Stimulated activated CD8-positive, alpha-beta memory T cell treated with anti-CD3 and anti-CD28 coated beads, Interleukin-7, amount 100 ng/mL, for 48 hours (primary cell): ENCODE results near the gene TAF11.
"Not testable (repeated sequence)": the region's sequence is repeated elsewhere in the genome, so short reads cannot be mapped to it uniquely, and the experiment has no call there.

Experiments
- DNase-seq, 2 donors: peaks; one replicate each; pipeline ENCODE4 v3.0.0-alpha.2; 2020; ENCODE audit warnings: low read depth in 1 of 2; ENCODE audit errors: extremely low read depth in 1 of 2

The TAF11 gene

GRCh38 chr6:34867484-34867883 is 20.4 kb downstream of the TAF11 start:
- DNase-seq = no peak

GRCh38 chr6:34866509-34866908 is 21.3 kb downstream of the TAF11 start:
- no peak for DNase-seq

- no peak for DNase-seq
Measured at GRCh38 chr6:34865107-34865506, 22.7 kb downstream of the TAF11 start.

- no peak for DNase-seq
Measured at GRCh38 chr6:34864007-34864406, 23.8 kb downstream of the TAF11 start.

GRCh38 chr6:34860776-34861175 is 27.1 kb downstream of the TAF11 start:
- DNase-seq = no peak

- DNase-seq = no peak
Measured at GRCh38 chr6:34859951-34860350, 27.9 kb downstream of the TAF11 start.

- DNase-seq = no peak
Measured at GRCh38 chr6:34858681-34859080, 29.2 kb downstream of the TAF11 start.

GRCh38 chr6:34855463-34855862 is 32.4 kb downstream of the TAF11 start:
- DNase-seq = no peak

GRCh38 chr6:34852406-34853085 is 35.3 kb downstream of the TAF11 start:
- no peak for DNase-seq

GRCh38 chr6:34851361-34851760 is 36.5 kb downstream of the TAF11 start:
- DNase-seq = no peak

GRCh38 chr6:34849066-34849465 is 38.8 kb downstream of the TAF11 start:
- not testable (repeated sequence) for DNase-seq

GRCh38 chr6:34839666-34840352 is 48.0 kb downstream of the TAF11 start:
- no peak for DNase-seq

GRCh38 chr6:34837528-34837927 is 50.3 kb downstream of the TAF11 start:
- DNase-seq = no peak

- DNase-seq = no peak
Measured at GRCh38 chr6:34836451-34836850, 51.4 kb downstream of the TAF11 start.

- DNase-seq = no peak
Measured at GRCh38 chr6:34836008-34836407, 51.8 kb downstream of the TAF11 start.

GRCh38 chr6:34834789-34835518 is 52.9 kb downstream of the TAF11 start:
- no peak for DNase-seq

- no peak for DNase-seq
Measured at GRCh38 chr6:34832942-34833341, 54.9 kb downstream of the TAF11 start.

GRCh38 chr6:34829137-34829536 is 58.7 kb downstream of the TAF11 start:
- DNase-seq = no peak
